Body of pancreas (tissue), 4 donors: Measurements from ENCODE around the gene RING1. TPM values are rescaled to one million over a fixed set of nuclear protein-coding genes. Genes with fewer than 3 reads are reported as not detected.

Experiments
- ATAC-seq: fragments of 150-250 bp; one replicate; pipeline ENCODE4 v1.9.1; 2016
- DNase-seq, 4 donors: peaks; one replicate each; pipeline ENCODE4 v3.0.0-alpha.2; 2019
- H3K27ac ChIP-seq, 4 donors: fragments of 200-600 bp; sonication (generic); 1 replicate in 3 of 4; 2 replicates in 1 of 4; pipeline versions ENCODE4 v1.5.1 to v1.6.1; 2016 to 2019; ENCODE audit warnings: mild to moderate bottlenecking in 1 of 4, mixed read lengths in 1 of 4, moderate library complexity in 1 of 4
- H3K27me3 ChIP-seq, 2 donors: fragments of 200-600 bp; sonication (generic); one replicate each; pipeline ENCODE4 v1.6.0; 2016; ENCODE audit warnings: mild to moderate bottlenecking in 1 of 2
- H3K36me3 ChIP-seq, 2 donors: fragments of 200-600 bp; sonication (generic); replicated peaks in 1 of 2; 2 replicates each; pipeline ENCODE4 v1.5.1; 2016; ENCODE audit warnings: low read depth in 2 of 2; ENCODE audit not compliant: insufficient read depth in 1 of 2
- H3K4me1 ChIP-seq: fragments of 200-600 bp; sonication (generic); one replicate; pipeline ENCODE4 v1.6.0; 2016
- H3K4me3 ChIP-seq, 2 donors: fragments of 200-600 bp; sonication (generic); 1 replicate in 1 of 2; 2 replicates in 1 of 2; pipeline ENCODE4 v1.5.1; 2016 to 2019
- H3K9me3 ChIP-seq, 3 donors: fragments of 200-600 bp; sonication (generic); 1 replicate in 2 of 3; 2 replicates in 1 of 3; pipeline ENCODE4 v1.5.1; 2016
- CTCF ChIP-seq, 7 experiments: fragments of 450-650 bp in 4 of 7; fragments of 200-600 bp in 3 of 7; sonication (generic) in 3 of 7; IDR thresholded peaks; one replicate each; pipeline ENCODE4 v1.5.1; 2016 to 2019; ENCODE audit warnings: antibody characterized with exemption in 7 of 7
- POLR2A ChIP-seq, 3 donors: fragments of 450-650 bp; IDR thresholded peaks; one replicate each; pipeline ENCODE4 v1.6.1; 2016; ENCODE audit warnings: antibody characterized with exemption in 3 of 3, mild to moderate bottlenecking in 2 of 3
- WGBS, 2 donors: methylation state at CpG; one replicate each; pipeline ENCODE4 v1.1.5; 2017; 5-methylcytosine and 5-hydroxymethylcytosine counted together
- intact Hi-C: fragments of 100-400 bp; cut with DNase I; formaldehyde crosslinking; loops from one replicate; pipeline ENCODE4 v1.15.1; 2023
- total RNA-seq, 2 donors: library from RNA; depleted of rRNA; stranded (reverse); fragments of >200 nt; gene quantifications; one replicate each; pipeline ENCODE4 v1.1.0, GENCODE V29; 2016

The RING1 gene
- total RNA-seq, 2 donors from 2014 or later, result 11.2 to 28.3 TPM

GRCh38 chr6:33243476-33243875 is 35.2 kb downstream of the RING1 start:
- H3K27ac ChIP-seq, result no peak overlapping the region
- TF ChIP-seq CTCF (IDR thresholded peaks at IDR 0.05) (no peak), POLR2A (IDR thresholded peaks at IDR 0.05) (no peak)
- H3K4me3 ChIP-seq, result no peak overlapping the region
- DNase-seq (no peak), ATAC-seq (no peak)
- no peaks in the 10 kb centered on the region for H3K36me3 ChIP-seq
- peaks cover 6% of the 10 kb centered on the region for H3K4me1 ChIP-seq
- H3K27me3 ChIP-seq, result no peaks in the 10 kb centered on the region
- WGBS, 2 donors, result 35 to 36% methylated on average over 1 of the region's 1 CpG
- intact Hi-C loops, result loop anchor here (5.0 to 10.0 kb wide), 2 partner anchors 129 to 236 kb away; partner anchors contain the start of gene HLA-DOA
- no peaks in the 10 kb centered on the region for H3K9me3 ChIP-seq

GRCh38 chr6:33247977-33248642 is 39.8 kb downstream of the RING1 start:
- H3K36me3 ChIP-seq, result no peaks in the 10 kb centered on the region
- peak; percentile 90 to 93 (median 92) for DNase-seq
- H3K4me3 ChIP-seq, result no peak overlapping the region
- H3K27me3 ChIP-seq, result no peaks in the 10 kb centered on the region
- H3K27ac ChIP-seq, result peak overlapping the region; percentile 71 to 95 (median 89)
- TF ChIP-seq POLR2A (IDR thresholded peaks at IDR 0.05) (no peak), CTCF (IDR thresholded peaks at IDR 0.05) (peak; percentile 80 to 99 (median 98))
- intact Hi-C loops, result loop anchor here (5.0 to 10.0 kb wide), 2 partner anchors 86 to 133 kb away; no protein-coding TSS in a partner anchor
- no peaks in the 10 kb centered on the region for H3K9me3 ChIP-seq
- peaks cover 22% of the 10 kb centered on the region for H3K4me1 ChIP-seq
- ATAC-seq, result peak; percentile 72
- WGBS, 2 donors, result 3 to 9% methylated on average over 16 to 28 of the region's 28 CpGs

GRCh38 chr6:33248643-33248931 is 40.3 kb downstream of the RING1 start:
- H3K36me3 ChIP-seq, result no peaks in the 10 kb centered on the region
- DNase-seq (no peak), ATAC-seq (peak; percentile 8)
- no peaks in the 10 kb centered on the region for H3K9me3 ChIP-seq
- H3K27ac ChIP-seq, result peak overlapping the region; percentile 71 to 95 (median 89)
- WGBS, 2 donors, result 2 to 3% methylated on average over 16 to 18 of the region's 18 CpGs
- intact Hi-C loops, result loop anchor here (5.0 to 10.0 kb wide), 2 partner anchors 86 to 134 kb away; no protein-coding TSS in a partner anchor
- TF ChIP-seq POLR2A (IDR thresholded peaks at IDR 0.05) (no peak), CTCF (IDR thresholded peaks at IDR 0.05) (no peak)
- no peaks in the 10 kb centered on the region for H3K27me3 ChIP-seq
- peak overlapping the region in 1 of 2 donors; percentile 23 for H3K4me3 ChIP-seq
- peaks cover 22% of the 10 kb centered on the region for H3K4me1 ChIP-seq

- no peaks in the 10 kb centered on the region for H3K36me3 ChIP-seq
- H3K27me3 ChIP-seq, result no peaks in the 10 kb centered on the region
- peak; percentile 98 to 99 (median 98) for DNase-seq
- no peaks in the 10 kb centered on the region for H3K9me3 ChIP-seq
- TF ChIP-seq CTCF (IDR thresholded peaks at IDR 0.05) (peak in 3 of 7 experiments; percentile 15 to 38 (median 16)), POLR2A (IDR thresholded peaks at IDR 0.05) (peak; percentile 57 to 97 (median 93))
- peak overlapping the region; percentile 23 to 26 for H3K4me3 ChIP-seq
- H3K27ac ChIP-seq, result peak overlapping the region; percentile 84 to 95 (median 94)
- peaks cover 22% of the 10 kb centered on the region for H3K4me1 ChIP-seq
- ATAC-seq, result peak; percentile 94
- WGBS, 2 donors, result 0% methylated on average over 36 to 58 of the region's 58 CpGs
- intact Hi-C loops, result loop anchor here (5.0 to 10.0 kb wide), 2 partner anchors 87 to 134 kb away; no protein-coding TSS in a partner anchor
These were observed 40.8 kb downstream of the RING1 start for GRCh38 chr6:33248932-33249731.
